NCI-H510A treated with DMSO at 0.1 percent for 48 hours (cell line): ENCODE measurements around the gene ATXN7L1.
A peak's percentile ranks its signal among the peaks of the same experiment; 100 is the strongest.
"Not testable (repeated sequence)": the region's sequence is repeated elsewhere in the genome, so short reads cannot be mapped to it uniquely, and the experiment has no call there.

Experiments
- DNase-seq: peaks from one replicate; lab custom pipeline; 2025; lab: John Stamatoyannopoulos, UW

ATXN7L1 gene

GRCh38 chr7:105892387-105892786 lies 16.0 kb upstream of the ATXN7L1 start:
- no peak for DNase-seq

- no peak for DNase-seq
These were observed 14.0 kb upstream of the ATXN7L1 start for GRCh38 chr7:105890290-105890997.

- no peak for DNase-seq
These were observed 11.3 kb upstream of the ATXN7L1 start for GRCh38 chr7:105887569-105888189.

- no peak for DNase-seq
These were observed 10.4 kb upstream of the ATXN7L1 start for GRCh38 chr7:105886776-105887175.

- DNase-seq, result peak; percentile 9
These were observed 9.2 kb upstream of the ATXN7L1 start for GRCh38 chr7:105885387-105886111.

- not testable (repeated sequence) for DNase-seq
These were observed 6.8 kb upstream of the ATXN7L1 start for GRCh38 chr7:105883179-105883578.

GRCh38 chr7:105881439-105881838 lies 5.0 kb upstream of the ATXN7L1 start:
- no peak for DNase-seq

- no peak for DNase-seq
These were observed 4.4 kb upstream of the ATXN7L1 start for GRCh38 chr7:105880571-105881330.

- DNase-seq, result no peak
These were observed 3.4 kb upstream of the ATXN7L1 start for GRCh38 chr7:105879782-105880181.

- no peak for DNase-seq
These were observed 2.6 kb upstream of the ATXN7L1 start for GRCh38 chr7:105878746-105879605.

GRCh38 chr7:105877736-105878135 lies 1.3 kb upstream of the ATXN7L1 start:
- DNase-seq, result no peak

GRCh38 chr7:105876964-105877601 lies 684 bp upstream of the ATXN7L1 start:
- DNase-seq, result peak; percentile 22

- DNase-seq, result no peak
These were observed 894 bp downstream of the ATXN7L1 start for GRCh38 chr7:105875505-105875904.

- no peak for DNase-seq
These were observed 2.3 kb downstream of the ATXN7L1 start for GRCh38 chr7:105874055-105874454.

- DNase-seq, result no peak
These were observed 3.9 kb downstream of the ATXN7L1 start for GRCh38 chr7:105872491-105872890.

GRCh38 chr7:105871142-105871541 lies 5.3 kb downstream of the ATXN7L1 start:
- no peak for DNase-seq

- DNase-seq, result peak; percentile 5
These were observed 10.1 kb downstream of the ATXN7L1 start for GRCh38 chr7:105866102-105866801.

- DNase-seq, result no peak
These were observed 12.5 kb downstream of the ATXN7L1 start for GRCh38 chr7:105863876-105864275.

- DNase-seq, result no peak
These were observed 13.6 kb downstream of the ATXN7L1 start for GRCh38 chr7:105862770-105863169.

GRCh38 chr7:105862276-105862675 lies 14.1 kb downstream of the ATXN7L1 start:
- no peak for DNase-seq
